ENCODE measurements around the gene PCDH15. TPM values are rescaled to one million over a fixed set of nuclear protein-coding genes. Genes with fewer than 3 reads are reported as not detected.

PCDH15 gene
- total RNA-seq, 1 donor from 2014 or later: not detected

- no peak for DNase-seq (ENCODE audit: low read depth in 2 of 2)
Observed at GRCh38 chr10:54131833-54132232, 669.2 kb downstream of the PCDH15 start.

- DNase-seq (ENCODE audit: low read depth in 2 of 2): no peak
Observed at GRCh38 chr10:54130394-54130793, 670.6 kb downstream of the PCDH15 start.

GRCh38 chr10:54125098-54125747, 675.8 kb downstream of the PCDH15 start:
- no peak for DNase-seq (ENCODE audit: low read depth in 2 of 2)

- DNase-seq (ENCODE audit: low read depth in 2 of 2): no peak
Observed at GRCh38 chr10:54124209-54124885, 676.7 kb downstream of the PCDH15 start.

- DNase-seq (ENCODE audit: low read depth in 2 of 2): no peak
Observed at GRCh38 chr10:54120806-54121205, 680.2 kb downstream of the PCDH15 start.

- DNase-seq (ENCODE audit: low read depth in 2 of 2): no peak
Observed at GRCh38 chr10:54108961-54109360, 692.1 kb downstream of the PCDH15 start.

GRCh38 chr10:54096892-54097291, 704.1 kb downstream of the PCDH15 start:
- DNase-seq (ENCODE audit: low read depth in 2 of 2): no peak

- no peak for DNase-seq (ENCODE audit: low read depth in 2 of 2)
Observed at GRCh38 chr10:54094321-54094720, 706.7 kb downstream of the PCDH15 start.

GRCh38 chr10:54091237-54091636, 709.8 kb downstream of the PCDH15 start:
- DNase-seq (ENCODE audit: low read depth in 2 of 2): no peak

- no peak for DNase-seq (ENCODE audit: low read depth in 2 of 2)
Observed at GRCh38 chr10:54081950-54082349, 719.1 kb downstream of the PCDH15 start.

GRCh38 chr10:54067361-54067760, 733.7 kb downstream of the PCDH15 start:
- no peak for DNase-seq (ENCODE audit: low read depth in 2 of 2)

GRCh38 chr10:54066646-54067045, 734.4 kb downstream of the PCDH15 start:
- DNase-seq (ENCODE audit: low read depth in 2 of 2): no peak

- no peak for DNase-seq (ENCODE audit: low read depth in 2 of 2)
Observed at GRCh38 chr10:54065106-54065505, 735.9 kb downstream of the PCDH15 start.

- no peak for DNase-seq (ENCODE audit: low read depth in 2 of 2)
Observed at GRCh38 chr10:54064215-54064614, 736.8 kb downstream of the PCDH15 start.

GRCh38 chr10:54063514-54063913, 737.5 kb downstream of the PCDH15 start:
- DNase-seq (ENCODE audit: low read depth in 2 of 2): no peak

GRCh38 chr10:54060572-54060971, 740.5 kb downstream of the PCDH15 start:
- no peak for DNase-seq (ENCODE audit: low read depth in 2 of 2)

GRCh38 chr10:54057357-54057756, 743.7 kb downstream of the PCDH15 start:
- DNase-seq (ENCODE audit: low read depth in 2 of 2): no peak

- DNase-seq (ENCODE audit: low read depth in 2 of 2): no peak
Observed at GRCh38 chr10:54026340-54026739, 774.7 kb downstream of the PCDH15 start.

GRCh38 chr10:54011117-54011516, 789.9 kb downstream of the PCDH15 start:
- DNase-seq (ENCODE audit: low read depth in 2 of 2): no peak

GRCh38 chr10:54010337-54010933, 790.6 kb downstream of the PCDH15 start:
- no peak for DNase-seq (ENCODE audit: low read depth in 2 of 2)

GRCh38 chr10:54009672-54010071, 791.4 kb downstream of the PCDH15 start:
- DNase-seq (ENCODE audit: low read depth in 2 of 2): no peak

- DNase-seq (ENCODE audit: low read depth in 2 of 2): no peak
Observed at GRCh38 chr10:54002077-54002476, 799.0 kb downstream of the PCDH15 start.

GRCh38 chr10:53997953-53998352, 803.1 kb downstream of the PCDH15 start:
- no peak for DNase-seq (ENCODE audit: low read depth in 2 of 2)

All from dermis microvascular lymphatic vessel endothelial cell (primary cell).